ENCODE measurements around the gene ITPRID2.

Gene ITPRID2

GRCh38 chr2:181892799-181893435 lies 1.4 kb downstream of the ITPRID2 start:
- ATAC-seq (ENCODE audit: low read depth), result no peak
- Histone ChIP-seq H3K27ac (ENCODE audit: poor library complexity, severe bottlenecking) (peak overlapping the region; percentile 79), H3K27me3 (ENCODE audit: insufficient read depth, poor library complexity, severe bottlenecking) (no peaks in the 10 kb centered on the region), H3K9me3 (ENCODE audit: severe bottlenecking) (no peaks in the 10 kb centered on the region), H3K4me3 (ENCODE audit: severe bottlenecking) (peak overlapping the region; percentile 74), H3K4me1 (ENCODE audit: insufficient read depth, poor library complexity, severe bottlenecking) (peaks cover 43% of the 10 kb centered on the region), H3K36me3 (ENCODE audit: low read depth) (peaks cover 54% of the 10 kb centered on the region)
- TF ChIP-seq, protein P1, sequence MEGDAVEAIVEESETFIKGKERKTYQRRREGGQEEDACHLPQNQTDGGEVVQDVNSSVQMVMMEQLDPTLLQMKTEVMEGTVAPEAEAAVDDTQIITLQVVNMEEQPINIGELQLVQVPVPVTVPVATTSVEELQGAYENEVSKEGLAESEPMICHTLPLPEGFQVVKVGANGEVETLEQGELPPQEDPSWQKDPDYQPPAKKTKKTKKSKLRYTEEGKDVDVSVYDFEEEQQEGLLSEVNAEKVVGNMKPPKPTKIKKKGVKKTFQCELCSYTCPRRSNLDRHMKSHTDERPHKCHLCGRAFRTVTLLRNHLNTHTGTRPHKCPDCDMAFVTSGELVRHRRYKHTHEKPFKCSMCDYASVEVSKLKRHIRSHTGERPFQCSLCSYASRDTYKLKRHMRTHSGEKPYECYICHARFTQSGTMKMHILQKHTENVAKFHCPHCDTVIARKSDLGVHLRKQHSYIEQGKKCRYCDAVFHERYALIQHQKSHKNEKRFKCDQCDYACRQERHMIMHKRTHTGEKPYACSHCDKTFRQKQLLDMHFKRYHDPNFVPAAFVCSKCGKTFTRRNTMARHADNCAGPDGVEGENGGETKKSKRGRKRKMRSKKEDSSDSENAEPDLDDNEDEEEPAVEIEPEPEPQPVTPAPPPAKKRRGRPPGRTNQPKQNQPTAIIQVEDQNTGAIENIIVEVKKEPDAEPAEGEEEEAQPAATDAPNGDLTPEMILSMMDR (IDR thresholded peaks at IDR 0.05; ENCODE audit: poor library complexity, severe bottlenecking), result no peak
- no peak for DNase-seq (ENCODE audit: low spot score)

DNA sequence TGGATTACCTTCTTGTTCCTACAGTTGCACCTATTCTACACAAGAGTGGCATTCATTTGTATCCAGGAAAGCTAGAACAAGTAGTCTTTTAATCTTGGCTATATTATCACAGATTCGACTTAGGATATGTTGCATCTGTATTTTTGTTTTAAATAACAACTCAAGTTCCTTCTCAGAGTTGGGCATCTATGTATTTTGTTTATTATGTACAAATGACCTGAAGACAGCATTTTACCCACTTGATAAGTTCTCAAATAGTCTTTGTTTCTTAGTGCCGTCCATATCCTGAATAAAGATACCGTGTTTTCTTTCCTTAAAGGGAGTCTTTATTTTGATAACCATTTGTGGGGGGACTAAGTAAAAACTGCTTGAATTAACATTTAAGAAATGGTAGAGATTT lies 2.9 kb downstream of the ITPRID2 start:
- H3K27ac ChIP-seq (ENCODE audit: poor library complexity, severe bottlenecking), result no peak overlapping the region
- peak overlapping the region; percentile 74 for H3K4me3 ChIP-seq (ENCODE audit: severe bottlenecking)
- ATAC-seq (ENCODE audit: low read depth) (no peak), DNase-seq (ENCODE audit: low spot score) (no peak)
- H3K36me3 ChIP-seq (ENCODE audit: low read depth), result peaks cover 68% of the 10 kb centered on the region
- TF ChIP-seq, protein P1 (IDR thresholded peaks at IDR 0.05; ENCODE audit: poor library complexity, severe bottlenecking), result no peak
- H3K27me3 ChIP-seq (ENCODE audit: insufficient read depth, poor library complexity, severe bottlenecking), result no peaks in the 10 kb centered on the region
- no peaks in the 10 kb centered on the region for H3K9me3 ChIP-seq (ENCODE audit: severe bottlenecking)
- peaks cover 49% of the 10 kb centered on the region for H3K4me1 ChIP-seq (ENCODE audit: insufficient read depth, poor library complexity, severe bottlenecking)

DNA sequence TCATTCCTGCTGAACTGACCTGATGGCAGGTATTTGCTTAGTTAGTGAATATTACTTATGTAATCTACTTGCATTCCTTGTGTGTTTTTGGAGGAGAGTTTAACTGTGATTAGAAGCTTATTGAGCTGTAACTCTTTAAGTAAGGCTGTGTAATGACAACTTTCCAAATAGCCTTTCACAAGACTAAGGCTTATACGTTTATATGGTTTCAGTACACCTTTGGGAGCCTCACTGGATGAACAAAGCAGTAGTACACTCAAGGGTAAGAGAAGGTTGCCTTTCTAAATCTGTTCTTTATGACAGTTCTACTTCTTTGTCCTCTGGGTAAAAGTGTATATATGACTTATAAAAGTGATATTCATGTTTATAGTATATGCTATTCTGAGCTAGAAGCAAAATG lies 4.3 kb downstream of the ITPRID2 start:
- no peaks in the 10 kb centered on the region for H3K9me3 ChIP-seq (ENCODE audit: severe bottlenecking)
- peaks cover 47% of the 10 kb centered on the region for H3K4me1 ChIP-seq (ENCODE audit: insufficient read depth, poor library complexity, severe bottlenecking)
- H3K4me3 ChIP-seq (ENCODE audit: severe bottlenecking), result no peak overlapping the region
- TF ChIP-seq, protein P1 (IDR thresholded peaks at IDR 0.05; ENCODE audit: poor library complexity, severe bottlenecking), result no peak
- no peak overlapping the region for H3K27ac ChIP-seq (ENCODE audit: poor library complexity, severe bottlenecking)
- peaks cover 83% of the 10 kb centered on the region for H3K36me3 ChIP-seq (ENCODE audit: low read depth)
- DNase-seq (ENCODE audit: low spot score), result no peak
- no peaks in the 10 kb centered on the region for H3K27me3 ChIP-seq (ENCODE audit: insufficient read depth, poor library complexity, severe bottlenecking)
- no peak for ATAC-seq (ENCODE audit: low read depth)

DNA sequence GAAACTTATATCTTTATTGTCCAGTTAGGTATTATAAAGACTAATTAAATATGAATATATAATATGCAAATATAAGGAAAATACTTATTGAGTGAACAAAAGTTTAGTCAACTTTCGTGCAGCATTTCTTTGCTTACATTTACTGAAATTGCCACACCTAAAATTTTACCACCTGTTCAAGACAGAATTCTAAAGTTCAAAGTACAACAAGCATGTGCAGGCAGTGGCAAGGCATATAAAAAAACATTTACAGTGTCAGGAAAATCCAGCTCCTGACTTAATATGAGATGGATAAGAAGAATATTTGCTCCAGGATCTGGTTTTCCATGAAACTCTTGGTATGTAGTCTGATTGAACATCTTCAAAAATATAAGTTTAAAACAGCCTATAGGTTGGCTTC lies 4.8 kb downstream of the ITPRID2 start:
- no peak for ATAC-seq (ENCODE audit: low read depth)
- DNase-seq (ENCODE audit: low spot score), result no peak
- no peaks in the 10 kb centered on the region for H3K9me3 ChIP-seq (ENCODE audit: severe bottlenecking)
- H3K27me3 ChIP-seq (ENCODE audit: insufficient read depth, poor library complexity, severe bottlenecking), result no peaks in the 10 kb centered on the region
- H3K27ac ChIP-seq (ENCODE audit: poor library complexity, severe bottlenecking), result no peak overlapping the region
- TF ChIP-seq, protein P1 (IDR thresholded peaks at IDR 0.05; ENCODE audit: poor library complexity, severe bottlenecking), result no peak
- H3K4me3 ChIP-seq (ENCODE audit: severe bottlenecking), result no peak overlapping the region
- H3K36me3 ChIP-seq (ENCODE audit: low read depth), result peaks cover 87% of the 10 kb centered on the region
- H3K4me1 ChIP-seq (ENCODE audit: insufficient read depth, poor library complexity, severe bottlenecking), result peaks cover 45% of the 10 kb centered on the region

DNA sequence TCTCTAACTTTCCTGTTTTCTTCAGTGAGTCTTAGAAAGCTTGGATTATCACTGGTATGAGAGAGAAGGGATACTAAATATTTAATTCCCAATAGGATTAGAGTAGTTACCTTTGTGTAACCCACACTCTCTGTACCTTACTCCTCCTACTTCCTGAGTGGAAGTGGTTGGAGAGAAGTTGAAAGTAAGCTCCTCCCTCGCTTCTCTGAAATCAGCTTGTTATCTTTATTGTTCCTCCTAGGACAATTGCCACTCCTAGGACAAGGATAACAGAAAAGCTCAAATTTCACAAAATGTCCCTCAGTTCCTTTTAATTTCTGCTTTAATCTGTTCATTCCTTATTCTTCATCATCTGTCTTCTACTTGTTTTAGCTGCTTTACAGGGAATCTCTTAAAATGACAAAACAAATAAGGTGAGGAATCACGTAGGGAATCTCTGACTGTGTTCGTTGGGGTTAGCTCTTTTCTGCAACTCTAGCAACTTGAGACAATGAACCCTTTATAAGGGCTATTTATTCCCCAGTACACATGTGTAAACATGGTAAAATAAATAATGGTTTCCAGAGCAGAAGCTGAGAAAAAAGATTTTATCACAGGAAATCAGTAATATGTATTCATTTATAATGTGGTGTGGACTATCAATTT lies 8.6 kb downstream of the ITPRID2 start:
- no peak for DNase-seq (ENCODE audit: low spot score)
- TF ChIP-seq, protein P1 (IDR thresholded peaks at IDR 0.05; ENCODE audit: poor library complexity, severe bottlenecking), result no peak
- Histone ChIP-seq H3K9me3 (ENCODE audit: severe bottlenecking) (no peaks in the 10 kb centered on the region), H3K27ac (ENCODE audit: poor library complexity, severe bottlenecking) (no peak overlapping the region), H3K4me3 (ENCODE audit: severe bottlenecking) (no peak overlapping the region), H3K36me3 (ENCODE audit: low read depth) (peaks cover 100% of the 10 kb centered on the region), H3K4me1 (ENCODE audit: insufficient read depth, poor library complexity, severe bottlenecking) (peaks cover 34% of the 10 kb centered on the region), H3K27me3 (ENCODE audit: insufficient read depth, poor library complexity, severe bottlenecking) (no peaks in the 10 kb centered on the region)
- ATAC-seq (ENCODE audit: low read depth), result no peak

Data from RWPE2 (cell line).